Measurements from ENCODE around the gene STK17B. TPM values are rescaled to one million over a fixed set of nuclear protein-coding genes. Genes with fewer than 3 reads are reported as not detected.

The STK17B gene
- total RNA-seq, 1 donor from 2014 or later, result 89.3 TPM

- Mint-ChIP-seq H3K9me3 (ENCODE audit: unreplicated experiment) (no peaks in the 10 kb centered on the region), H3K27me3 (ENCODE audit: unreplicated experiment) (no peaks in the 10 kb centered on the region), H3K4me1 (ENCODE audit: unreplicated experiment) (peaks cover 19% of the 10 kb centered on the region), H3K27ac (ENCODE audit: unreplicated experiment) (no peak overlapping the region), H3K36me3 (ENCODE audit: unreplicated experiment) (peaks cover 71% of the 10 kb centered on the region), H3K4me3 (ENCODE audit: unreplicated experiment) (no peak overlapping the region)
- no peak for DNase-seq (ENCODE audit: extremely low spot score, unreplicated experiment)
- TF ChIP-seq CTCF (IDR thresholded peaks at IDR 0.05), result no peak
Measured at GRCh38 chr2:196149948-196150347, 21.4 kb downstream of the STK17B start.

- Mint-ChIP-seq H3K4me3 (ENCODE audit: unreplicated experiment) (no peak overlapping the region), H3K4me1 (ENCODE audit: unreplicated experiment) (peaks cover 21% of the 10 kb centered on the region), H3K27me3 (ENCODE audit: unreplicated experiment) (no peaks in the 10 kb centered on the region), H3K27ac (ENCODE audit: unreplicated experiment) (peak overlapping the region; percentile 5), H3K9me3 (ENCODE audit: unreplicated experiment) (no peaks in the 10 kb centered on the region), H3K36me3 (ENCODE audit: unreplicated experiment) (peaks cover 65% of the 10 kb centered on the region)
- TF ChIP-seq CTCF (IDR thresholded peaks at IDR 0.05), result no peak
- no peak for DNase-seq (ENCODE audit: extremely low spot score, unreplicated experiment)
Measured at GRCh38 chr2:196148736-196149135, 22.6 kb downstream of the STK17B start.

GRCh38 chr2:196145256-196145655, 26.1 kb downstream of the STK17B start:
- Mint-ChIP-seq H3K4me1 (ENCODE audit: unreplicated experiment) (peaks cover 28% of the 10 kb centered on the region), H3K27me3 (ENCODE audit: unreplicated experiment) (no peaks in the 10 kb centered on the region), H3K36me3 (ENCODE audit: unreplicated experiment) (peaks cover 65% of the 10 kb centered on the region), H3K27ac (ENCODE audit: unreplicated experiment) (no peak overlapping the region), H3K9me3 (ENCODE audit: unreplicated experiment) (no peaks in the 10 kb centered on the region), H3K4me3 (ENCODE audit: unreplicated experiment) (no peak overlapping the region)
- TF ChIP-seq CTCF (IDR thresholded peaks at IDR 0.05), result no peak
- no peak for DNase-seq (ENCODE audit: extremely low spot score, unreplicated experiment)

GRCh38 chr2:196144513-196145126, 26.8 kb downstream of the STK17B start:
- DNase-seq (ENCODE audit: extremely low spot score, unreplicated experiment), result no peak
- H3K9me3 Mint-ChIP-seq (ENCODE audit: unreplicated experiment), result no peaks in the 10 kb centered on the region
- H3K4me3 Mint-ChIP-seq (ENCODE audit: unreplicated experiment), result no peak overlapping the region
- no peak overlapping the region for H3K27ac Mint-ChIP-seq (ENCODE audit: unreplicated experiment)
- no peaks in the 10 kb centered on the region for H3K27me3 Mint-ChIP-seq (ENCODE audit: unreplicated experiment)
- H3K4me1 Mint-ChIP-seq (ENCODE audit: unreplicated experiment), result peaks cover 28% of the 10 kb centered on the region
- peaks cover 68% of the 10 kb centered on the region for H3K36me3 Mint-ChIP-seq (ENCODE audit: unreplicated experiment)
- TF ChIP-seq CTCF (IDR thresholded peaks at IDR 0.05), result no peak

- DNase-seq (ENCODE audit: extremely low spot score, unreplicated experiment), result no peak
- H3K9me3 Mint-ChIP-seq (ENCODE audit: unreplicated experiment), result no peaks in the 10 kb centered on the region
- no peak overlapping the region for H3K4me3 Mint-ChIP-seq (ENCODE audit: unreplicated experiment)
- H3K4me1 Mint-ChIP-seq (ENCODE audit: unreplicated experiment), result peaks cover 28% of the 10 kb centered on the region
- peaks cover 63% of the 10 kb centered on the region for H3K36me3 Mint-ChIP-seq (ENCODE audit: unreplicated experiment)
- no peaks in the 10 kb centered on the region for H3K27me3 Mint-ChIP-seq (ENCODE audit: unreplicated experiment)
- H3K27ac Mint-ChIP-seq (ENCODE audit: unreplicated experiment), result peak overlapping the region; percentile 42
- TF ChIP-seq CTCF (IDR thresholded peaks at IDR 0.05), result no peak
Measured at GRCh38 chr2:196143730-196144131, 27.6 kb downstream of the STK17B start.
